K562 (cell line): ENCODE measurements around the gene RHOT1. TPM values are rescaled to one million over a fixed set of nuclear protein-coding genes. Genes with fewer than 3 reads are reported as not detected.

Experiments
- ATAC-seq: fragments of 200-7000 bp; cut with Tn5 transposase; 3 replicates; pipeline ENCODE4 v1.9.1; 2020; ENCODE audit warnings: moderate library complexity
- BruUV-seq: library from RNA; stranded (reverse); fragments of 400-500 nt; replicated peaks from 2 replicates; lab custom pipeline; 2021; lab: Mats Ljungman, UMichigan
- CTCF ChIA-PET: fragments of 300-600 bp; formaldehyde crosslinking; extraction: SDS; loops from one replicate; lab custom pipeline; 2021; ENCODE audit warnings: low intra/inter-chr PET ratio; lab: Yijun Ruan, JAX
- POLR2A ChIA-PET: fragments of 300-600, 350-650 bp; sonication (Branson Sonifier 250); formaldehyde crosslinking; extraction: SDS; loops from one replicate; lab custom pipeline; 2021; ENCODE audit warnings: antibody characterized with exemption, inconsistent platforms; lab: Yijun Ruan, JAX
- DNase-seq, 4 experiments: peaks; one replicate each; pipeline versions ENCODE4 v3.0.0 to v3.0.0-alpha.2; 2011 to 2018; ENCODE audit warnings: low spot score in 3 of 4, mixed read lengths in 3 of 4; ENCODE audit errors: extremely low read depth in 1 of 4
- FAIRE-seq: peaks from 2 replicates; lab custom pipeline; 2011; peaks lifted over from hg19 to GRCh38; lab: Jason Lieb, UNC
- H2AFZ ChIP-seq: 2 replicates; pipeline ENCODE4 v1.6.0; 2011; ENCODE audit warnings: low read depth, low read length, control low read depth, inconsistent platforms
- H3K27ac ChIP-seq: fragments of 200-600 bp; 3 replicates; pipeline ENCODE4 v1.8.0; 2011; ENCODE audit warnings: low read depth, mild to moderate bottlenecking, control low read depth, inconsistent platforms, low read length, moderate library complexity, mixed read lengths; ENCODE audit errors: extremely low read depth
- H3K27me3 ChIP-seq, 2 experiments: fragments of 300-600 bp in 1 of 2; 2 replicates in 1 of 2; 3 replicates in 1 of 2; pipeline versions ENCODE4 v1.6.0 to v1.8.0; 2011; ENCODE audit warnings: inconsistent platforms in 2 of 2, low read length in 2 of 2, mild to moderate bottlenecking in 1 of 2, mixed read lengths in 1 of 2, moderate library complexity in 1 of 2; ENCODE audit not compliant: control insufficient read depth in 2 of 2, insufficient read depth in 2 of 2
- H3K36me3 ChIP-seq: fragments of 300-600 bp; 3 replicates; pipeline ENCODE4 v1.8.0; 2011; ENCODE audit warnings: mild to moderate bottlenecking, low read length, inconsistent platforms; ENCODE audit not compliant: control insufficient read depth, insufficient read depth
- H3K4me1 ChIP-seq, 2 experiments: fragments of 200-600 bp in 1 of 2; replicated peaks in 1 of 2; 2 replicates in 1 of 2; 3 replicates in 1 of 2; pipeline versions ENCODE4 v1.5.1 to v1.8.0; 2011; ENCODE audit warnings: inconsistent platforms in 2 of 2, low read length in 2 of 2, mild to moderate bottlenecking in 1 of 2, mixed read lengths in 1 of 2, moderate library complexity in 1 of 2; ENCODE audit not compliant: control insufficient read depth in 2 of 2, insufficient read depth in 2 of 2
- H3K4me2 ChIP-seq: 2 replicates; pipeline ENCODE4 v1.6.1; 2011; ENCODE audit warnings: low read length, control low read depth, inconsistent platforms, mixed read lengths; ENCODE audit not compliant: insufficient read depth
- H3K4me3 ChIP-seq: fragments of 200-600 bp; sonication (generic), shearing (Covaris generic); 2 replicates; pipeline ENCODE4 v1.5.1; 2016; ENCODE audit warnings: control low read depth, inconsistent platforms
- H3K79me2 ChIP-seq: fragments of 200-600 bp; 3 replicates; pipeline ENCODE4 v1.8.0; 2011; ENCODE audit warnings: low read length, inconsistent platforms; ENCODE audit not compliant: control insufficient read depth, insufficient read depth
- H3K9ac ChIP-seq, 2 experiments: 2 replicates each; pipeline versions ENCODE4 v1.6.0 to v1.6.1; 2011; ENCODE audit warnings: low read depth in 2 of 2, low read length in 2 of 2, control low read depth in 1 of 2, inconsistent platforms in 1 of 2, mild to moderate bottlenecking in 1 of 2, mixed read lengths in 1 of 2; ENCODE audit not compliant: insufficient read depth in 1 of 2
- H3K9me1 ChIP-seq: one replicate; pipeline ENCODE4 v1.6.0; 2011; ENCODE audit warnings: inconsistent platforms, mild to moderate bottlenecking, low read length, moderate library complexity; ENCODE audit not compliant: control insufficient read depth, insufficient read depth
- H3K9me3 ChIP-seq: replicated peaks from 2 replicates; pipeline ENCODE4 v1.5.1; 2011; ENCODE audit warnings: low read depth, low read length, inconsistent platforms; ENCODE audit not compliant: control insufficient read depth, insufficient read depth
- H4K20me1 ChIP-seq: replicated peaks from 2 replicates; pipeline ENCODE4 v1.6.1; 2011; ENCODE audit warnings: low read length, inconsistent platforms, mixed read lengths; ENCODE audit not compliant: control insufficient read depth, insufficient read depth
- CC2D1A ChIP-seq: fragments of 450-650 bp; IDR thresholded peaks from 2 replicates; pipeline ENCODE4 v1.6.1; 2017; ENCODE audit warnings: mild to moderate bottlenecking
- MAZ ChIP-seq, 2 experiments: fragments of 450-650 bp in 1 of 2; sonication (generic) in 1 of 2; formaldehyde crosslinking; IDR thresholded peaks in 1 of 2; conservative IDR thresholded peaks in 1 of 2; 2 replicates each; pipeline versions ENCODE4 v1.4.0 to v1.5.0; 2020; ENCODE audit warnings: mild to moderate bottlenecking in 1 of 2, missing genetic modification reagents in 1 of 2
- NEUROD1 ChIP-seq: fragments of 150-350 bp; IDR thresholded peaks from 2 replicates; pipeline ENCODE4 v1.6.1; 2014; ENCODE audit warnings: borderline replicate concordance, low read length, low read depth; ENCODE audit not compliant: partially characterized antibody
- ZKSCAN1 ChIP-seq: fragments of 150-350 bp; IDR thresholded peaks from 2 replicates; pipeline ENCODE4 v1.6.1; 2016; ENCODE audit warnings: low read depth, low read length
- WGBS: fragments of 100-300 bp; shearing (Covaris generic); methylation state at CpG from one replicate; pipeline ENCODE4 v1.1.6; 2016; ENCODE audit warnings: low coverage, mixed read lengths; ENCODE audit not compliant: insufficient coverage; ENCODE audit errors: missing lambda C conversion rate; 5-methylcytosine and 5-hydroxymethylcytosine counted together
- in situ Hi-C: fragments of 300-500 bp; cut with MboI; formaldehyde crosslinking; loops from 4 replicates; pipeline ENCODE4 v1.15.0; 2018; ENCODE audit warnings: inconsistent platforms, mixed read lengths
- intact Hi-C: fragments of 100-400 bp; cut with micrococcal nuclease; formaldehyde crosslinking; loops from 2 replicates; pipeline ENCODE4 v1.14.2; 2022
- polyA plus RNA-seq, 8 experiments: library from polyadenylated mRNA; depleted of rRNA in 4 of 8; stranded (reverse) in 5 of 8; unstranded in 3 of 8; fragments of >200 nt; fragmentation: Nextera tagmentation in 2 of 8; fragmentation: Illumina TruSeq in 1 of 8; extraction: Ambion mirVana in 2 of 8; extraction: Trizol in 1 of 8; gene quantifications; 2 replicates each; pipeline versions ENCODE4 v1.2.1 to v1.2.3, GENCODE V29; 2011 to 2014; ENCODE audit warnings: inconsistent platforms in 1 of 8, missing spikeins in 1 of 8
- total RNA-seq, 7 experiments: library from RNA; depleted of rRNA in 6 of 7; stranded (reverse); fragments of >200 nt in 6 of 7; fragmentation: Illumina TruSeq in 2 of 7; extraction: Trizol in 2 of 7; gene quantifications; 2 replicates each; pipeline versions ENCODE4 v1.2.1 to v1.2.3, GENCODE V29; 2011 to 2021; ENCODE audit warnings: low replicate concordance in 1 of 7
- TF ChIP-seq, protein P1 (sequence below): fragments of 450-650 bp; formaldehyde crosslinking; IDR thresholded peaks from 2 replicates; pipeline ENCODE4 v1.4.0; 2020; ENCODE audit warnings: mild to moderate bottlenecking, moderate library complexity
- TF ChIP-seq, protein P2 (sequence below), 2 experiments: fragments of 450-650 bp; IDR thresholded peaks; 2 replicates each; pipeline ENCODE4 v1.6.1; 2016; ENCODE audit warnings: mild to moderate bottlenecking in 2 of 2, borderline replicate concordance in 1 of 2, low read depth in 1 of 2, moderate library complexity in 1 of 2

The RHOT1 gene
- total and polyA plus RNA-seq, 9 of the 15 experiments (the other 6 are each of a cell fraction or from before 2014, with no cell fraction given), result 23.0 to 101 (median 32.2) TPM

GRCh38 chr17:32253117-32253611 lies 110.9 kb downstream of the RHOT1 start:
- in situ Hi-C loops (no loop called here), intact Hi-C loops (loop anchor here (1.0 to 10.0 kb wide), 2 partner anchors 66 to 502 kb away; no protein-coding TSS in a partner anchor)
- peaks cover 0 to 4% of the 10 kb centered on the region in 2 experiments; a peak in 2 of 5 replicates for H3K4me1 ChIP-seq
- H3K79me2 ChIP-seq, result no peaks in the 10 kb centered on the region
- peaks cover 15% of the 10 kb centered on the region for H4K20me1 ChIP-seq
- H3K36me3 ChIP-seq, result no peaks in the 10 kb centered on the region
- no peak overlapping the region for H2AFZ ChIP-seq
- FAIRE-seq (peak; percentile 98), DNase-seq (peak; percentile 78 to 88 (median 80)), ATAC-seq (peak; percentile 99)
- H3K9me1 ChIP-seq, result no peaks in the 10 kb centered on the region
- no peak overlapping the region for H3K27ac ChIP-seq
- no peak overlapping the region for H3K4me3 ChIP-seq
- H3K9me3 ChIP-seq, result no peaks in the 10 kb centered on the region
- 13% methylated on average over 11 of the region's 12 CpGs for WGBS
- ChIA-PET CTCF (interaction anchor here (0.6 to 3.1 kb wide), 4 partner anchors 66 to 503 kb away, joined by 3 to 30 read pairs (median 4); no protein-coding TSS in a partner anchor), POLR2A (interaction anchor here (0.6 to 2.4 kb wide), 7 partner anchors 8 to 164 kb away, joined by 3 to 10 read pairs (median 4); no protein-coding TSS in a partner anchor)
- no peak overlapping the region for H3K9ac ChIP-seq
- H3K4me2 ChIP-seq, result no peak overlapping the region
- no TSS peak for BruUV-seq
- H3K27me3 ChIP-seq, result peaks cover 30 to 46% of the 10 kb centered on the region in 2 experiments
- TF ChIP-seq NEUROD1 (peak; percentile 29), MAZ (CRISPR knock-in tag; conservative IDR thresholded peaks at IDR 0.05 in 1 of 2, IDR thresholded peaks at IDR 0.05 in 1 of 2) (peak in 1 of 2 experiments; percentile 52; a peak in 2 of 4 replicates), ZKSCAN1 (0 out of 2 replicates have a peak, but pooled peaks have one; percentile 20), CC2D1A (peak; percentile 73)
- TF ChIP-seq, protein P1, sequence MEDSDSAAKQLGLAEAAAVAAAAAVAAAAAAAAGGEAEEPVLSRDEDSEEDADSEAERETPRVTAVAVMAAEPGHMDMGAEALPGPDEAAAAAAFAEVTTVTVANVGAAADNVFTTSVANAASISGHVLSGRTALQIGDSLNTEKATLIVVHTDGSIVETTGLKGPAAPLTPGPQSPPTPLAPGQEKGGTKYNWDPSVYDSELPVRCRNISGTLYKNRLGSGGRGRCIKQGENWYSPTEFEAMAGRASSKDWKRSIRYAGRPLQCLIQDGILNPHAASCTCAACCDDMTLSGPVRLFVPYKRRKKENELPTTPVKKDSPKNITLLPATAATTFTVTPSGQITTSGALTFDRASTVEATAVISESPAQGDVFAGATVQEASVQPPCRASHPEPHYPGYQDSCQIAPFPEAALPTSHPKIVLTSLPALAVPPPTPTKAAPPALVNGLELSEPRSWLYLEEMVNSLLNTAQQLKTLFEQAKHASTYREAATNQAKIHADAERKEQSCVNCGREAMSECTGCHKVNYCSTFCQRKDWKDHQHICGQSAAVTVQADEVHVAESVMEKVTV (CRISPR knock-in tag), result peak; percentile 65; the same call in 1 of the 2 replicates
- TF ChIP-seq, protein P2, sequence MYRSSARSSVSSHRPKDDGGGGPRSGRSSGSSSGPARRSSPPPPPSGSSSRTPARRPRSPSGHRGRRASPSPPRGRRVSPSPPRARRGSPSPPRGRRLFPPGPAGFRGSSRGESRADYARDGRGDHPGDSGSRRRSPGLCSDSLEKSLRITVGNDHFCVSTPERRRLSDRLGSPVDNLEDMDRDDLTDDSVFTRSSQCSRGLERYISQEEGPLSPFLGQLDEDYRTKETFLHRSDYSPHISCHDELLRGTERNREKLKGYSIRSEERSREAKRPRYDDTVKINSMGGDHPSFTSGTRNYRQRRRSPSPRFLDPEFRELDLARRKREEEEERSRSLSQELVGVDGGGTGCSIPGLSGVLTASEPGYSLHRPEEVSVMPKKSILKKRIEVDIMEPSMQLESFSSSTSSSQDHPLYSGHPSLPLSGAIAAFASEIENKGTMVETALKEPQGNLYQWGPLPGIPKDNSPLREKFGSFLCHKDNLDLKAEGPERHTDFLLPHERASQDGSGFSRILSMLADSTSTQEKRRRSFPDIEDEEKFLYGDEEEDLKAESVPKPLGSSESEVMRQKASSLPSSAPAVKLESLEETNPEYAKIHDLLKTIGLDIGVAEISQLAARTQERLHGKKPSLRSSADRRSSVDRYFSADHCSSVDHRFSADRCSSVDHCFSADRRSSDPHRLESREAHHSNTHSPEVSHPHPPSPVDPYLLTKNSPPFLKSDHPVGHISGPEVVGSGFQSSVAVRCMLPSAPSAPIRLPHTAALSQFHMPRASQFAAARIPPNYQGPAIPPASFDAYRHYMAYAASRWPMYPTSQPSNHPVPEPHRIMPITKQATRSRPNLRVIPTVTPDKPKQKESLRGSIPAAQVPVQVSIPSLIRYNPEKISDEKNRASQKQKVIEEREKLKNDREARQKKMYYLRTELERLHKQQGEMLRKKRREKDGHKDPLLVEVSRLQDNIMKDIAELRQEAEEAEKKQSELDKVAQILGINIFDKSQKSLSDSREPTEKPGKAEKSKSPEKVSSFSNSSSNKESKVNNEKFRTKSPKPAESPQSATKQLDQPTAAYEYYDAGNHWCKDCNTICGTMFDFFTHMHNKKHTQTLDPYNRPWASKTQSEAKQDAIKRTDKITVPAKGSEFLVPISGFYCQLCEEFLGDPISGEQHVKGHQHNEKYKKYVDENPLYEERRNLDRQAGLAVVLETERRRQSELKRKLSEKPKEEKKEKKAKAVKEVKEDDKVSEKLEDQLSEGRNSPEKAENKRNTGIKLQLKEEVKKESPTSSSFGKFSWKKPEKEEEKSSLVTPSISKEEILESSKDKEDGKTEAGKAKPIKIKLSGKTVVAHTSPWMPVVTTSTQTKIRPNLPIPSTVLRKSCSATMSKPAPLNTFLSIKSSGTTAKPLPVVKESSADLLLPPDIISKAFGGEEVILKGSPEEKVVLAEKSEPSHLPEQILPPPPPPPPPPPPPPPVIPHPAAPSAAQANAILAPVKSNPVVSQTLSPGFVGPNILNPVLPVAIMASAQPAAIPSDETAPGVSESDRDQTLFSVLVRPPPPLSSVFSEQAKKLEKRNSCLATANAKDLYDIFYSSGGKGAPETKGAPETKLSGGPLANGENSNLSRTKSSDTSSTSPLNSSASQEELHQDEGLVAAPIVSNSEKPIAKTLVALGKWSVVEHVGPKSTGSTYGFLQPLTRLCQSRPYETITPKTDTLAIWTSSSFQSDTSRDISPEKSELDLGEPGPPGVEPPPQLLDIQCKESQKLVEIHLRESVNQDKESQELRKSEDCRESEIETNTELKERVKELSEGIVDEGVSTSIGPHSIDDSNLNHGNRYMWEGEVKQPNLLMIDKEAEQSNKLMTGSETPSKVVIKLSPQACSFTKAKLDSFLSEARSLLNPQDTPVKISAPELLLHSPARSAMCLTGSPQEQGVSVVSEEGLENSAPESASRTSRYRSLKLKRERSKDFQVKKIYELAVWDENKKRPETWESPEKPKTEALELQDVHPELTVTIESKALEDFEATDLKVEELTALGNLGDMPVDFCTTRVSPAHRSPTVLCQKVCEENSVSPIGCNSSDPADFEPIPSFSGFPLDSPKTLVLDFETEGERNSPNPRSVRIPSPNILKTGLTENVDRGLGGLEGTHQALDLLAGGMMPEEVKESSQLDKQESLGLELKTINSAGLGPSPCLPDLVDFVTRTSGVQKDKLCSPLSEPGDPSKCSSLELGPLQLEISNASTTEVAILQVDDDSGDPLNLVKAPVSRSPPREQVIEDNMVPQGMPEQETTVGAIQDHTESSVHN (IDR thresholded peaks at IDR 0.05; ENCODE audit: borderline replicate concordance in 1 of 2, low read depth in 1 of 2), result no peak
